GM10266 (cell line): ENCODE results near the gene DLEC1.

Source experiments
- DNase-seq: peaks from one replicate; pipeline ENCODE4 v3.0.0; 2012; ENCODE audit errors: extremely low spot score
- CTCF ChIP-seq: IDR thresholded peaks from 2 replicates; pipeline ENCODE4 v1.5.1; 2012; ENCODE audit warnings: mild to moderate bottlenecking, low read depth; ENCODE audit not compliant: control insufficient read depth, insufficient read depth; ENCODE audit errors: missing control alignments

The DLEC1 gene

GRCh38 chr3:37997791-37998370, 41.1 kb upstream of the DLEC1 start:
- no peak for DNase-seq
- TF ChIP-seq CTCF = no peak

GRCh38 chr3:37999836-38000235, 39.2 kb upstream of the DLEC1 start:
- TF ChIP-seq CTCF = no peak
- DNase-seq = no peak

GRCh38 chr3:38000242-38000916, 38.6 kb upstream of the DLEC1 start:
- DNase-seq = no peak
- no peak for TF ChIP-seq CTCF

GRCh38 chr3:38000965-38001455, 38.0 kb upstream of the DLEC1 start:
- DNase-seq = no peak
- no peak for TF ChIP-seq CTCF

GRCh38 chr3:38001456-38002081, 37.4 kb upstream of the DLEC1 start:
- DNase-seq = no peak

GRCh38 chr3:38002291-38002876, 36.6 kb upstream of the DLEC1 start:
- DNase-seq = no peak
- no peak for TF ChIP-seq CTCF

More at GRCh38 chr3:38001456-38002081, 37.4 kb upstream of the DLEC1 start:
- no peak for TF ChIP-seq CTCF
